GM19372 (cell line): Measurements from ENCODE around the gene KRT86.
"Not testable (repeated sequence)": the region's sequence is repeated elsewhere in the genome, so short reads cannot be mapped to it uniquely, and the experiment has no call there.

ENCODE experiments used
- ATAC-seq: cut with Tn5 transposase; IDR thresholded peaks from one replicate; pipeline ENCODE4 v1.9.1; 2021; ENCODE audit warnings: mild to moderate bottlenecking, low read depth, moderate library complexity; ENCODE audit not compliant: unreplicated experiment

Gene KRT86

DNA sequence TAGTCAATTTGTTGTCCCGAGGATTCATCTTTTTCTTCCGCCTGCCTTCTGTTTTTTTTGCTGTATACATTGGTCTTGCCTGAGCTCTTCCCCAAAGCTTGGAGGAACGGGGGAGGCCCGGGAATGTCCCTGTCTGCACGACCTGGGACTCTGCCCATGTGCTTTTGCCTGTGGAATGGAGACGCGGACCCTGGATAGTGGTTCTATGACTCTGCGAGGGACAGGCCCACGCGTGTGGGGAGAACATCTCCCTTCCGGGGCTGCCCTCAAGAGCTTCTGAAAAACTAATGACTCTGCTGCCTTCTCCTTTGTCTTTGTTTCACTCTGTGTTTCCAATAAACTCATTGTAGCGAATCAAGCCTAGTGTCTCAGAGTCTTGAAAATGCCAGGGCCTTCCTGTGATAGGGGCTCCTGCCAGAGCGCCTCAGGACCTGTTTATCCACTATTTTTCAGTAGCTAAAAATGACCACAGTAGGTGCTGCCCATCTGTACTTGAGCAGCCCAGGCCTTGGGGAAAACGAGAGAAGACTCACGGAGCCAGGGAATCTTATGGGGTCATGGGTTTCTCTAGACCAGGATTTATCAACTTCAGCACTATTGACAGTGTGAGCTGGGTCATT, 34.5 kb downstream of the KRT86 start:
- ATAC-seq = no peak

DNA sequence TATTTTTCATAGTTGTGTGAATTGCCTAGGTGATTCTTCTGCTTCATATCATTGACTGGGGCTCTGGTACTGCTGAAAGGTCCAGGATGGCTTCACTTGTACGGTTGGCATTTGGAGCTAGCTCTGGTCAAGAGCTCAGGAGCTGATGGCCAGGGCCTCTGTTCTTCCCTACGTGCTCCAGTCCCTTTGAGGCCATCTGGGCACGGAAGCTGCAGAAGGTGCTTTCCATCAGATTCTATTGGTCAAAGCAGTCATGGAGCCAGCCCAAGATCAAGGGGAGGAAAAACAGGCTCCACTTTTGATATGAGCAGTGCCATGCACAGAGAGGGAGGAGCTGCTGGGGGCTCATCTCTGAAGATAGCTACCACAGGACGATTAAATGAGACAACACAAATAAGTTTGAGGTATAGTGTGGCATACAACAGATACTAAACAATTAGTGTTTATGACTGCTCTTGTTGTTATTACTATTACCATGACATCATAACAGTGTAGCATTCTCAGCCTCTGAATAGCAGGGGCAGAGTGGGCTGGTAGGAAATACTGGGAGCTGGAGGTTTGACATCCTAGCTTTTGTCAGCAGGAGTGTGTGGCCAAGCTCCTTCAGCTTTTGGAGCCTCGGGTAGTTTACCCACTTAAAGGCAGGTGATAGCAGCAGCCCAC, 36.3 kb downstream of the KRT86 start:
- ATAC-seq = no peak

DNA sequence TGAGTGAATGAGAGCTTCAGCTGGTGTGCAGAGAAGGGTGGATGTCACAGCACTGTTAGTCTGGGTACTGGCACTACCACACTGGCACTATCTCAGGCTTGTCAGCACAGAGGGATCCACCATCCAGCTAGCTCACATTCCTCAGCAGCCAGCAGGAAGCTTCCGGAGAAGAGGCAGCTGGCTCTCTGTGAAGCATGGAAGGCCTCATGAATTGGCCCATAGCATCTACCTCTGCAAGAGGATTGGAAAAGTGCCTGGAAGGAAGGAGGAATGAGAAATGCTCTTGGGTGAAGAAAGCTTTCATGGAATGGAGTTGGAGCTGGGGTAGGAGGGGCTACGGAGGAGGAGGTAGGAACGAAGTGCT, 36.8 kb downstream of the KRT86 start:
- ATAC-seq = no peak

DNA sequence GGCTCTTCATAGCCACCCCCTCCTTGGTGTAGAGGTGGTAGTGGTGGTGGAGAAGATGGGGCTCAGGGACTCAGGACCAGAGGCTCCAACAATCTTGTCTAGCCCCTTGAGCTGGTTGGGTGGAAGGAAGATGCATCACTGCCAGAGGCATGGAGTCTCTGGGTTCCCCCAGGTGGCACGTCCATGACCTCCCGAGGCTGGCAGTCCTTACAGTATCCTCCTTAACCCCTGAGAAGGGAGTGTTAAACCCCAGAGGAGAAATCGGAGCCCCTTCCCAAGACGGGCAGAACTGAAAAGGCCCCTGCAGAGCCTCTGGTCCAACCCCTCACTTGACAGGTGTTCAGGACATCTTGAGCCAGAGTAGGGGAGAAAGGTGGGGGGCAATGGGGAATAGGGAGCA, 37.6 kb downstream of the KRT86 start:
- ATAC-seq = no peak

GRCh38 chr12:52313461-52313860, 39.0 kb downstream of the KRT86 start:
- ATAC-seq = no peak

DNA sequence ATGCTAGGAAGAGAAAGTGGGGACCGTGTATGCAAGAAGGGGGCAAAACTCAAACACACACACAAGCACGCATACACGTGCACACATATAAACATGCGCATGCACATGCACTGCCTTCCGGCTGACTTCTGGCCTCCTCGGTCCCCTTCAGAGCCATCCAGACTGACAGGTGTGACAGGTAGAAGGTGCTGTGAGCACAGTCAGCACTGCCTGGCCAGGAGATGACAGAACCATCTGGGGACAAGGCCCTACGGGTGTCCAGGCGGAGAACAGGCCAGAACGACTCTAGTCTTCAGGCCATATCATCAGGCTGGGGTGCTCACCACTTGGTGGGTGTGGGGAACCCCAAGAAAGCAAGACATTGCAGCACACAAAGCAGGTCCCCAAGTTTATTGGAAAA, 39.5 kb downstream of the KRT86 start:
- ATAC-seq = no peak

DNA sequence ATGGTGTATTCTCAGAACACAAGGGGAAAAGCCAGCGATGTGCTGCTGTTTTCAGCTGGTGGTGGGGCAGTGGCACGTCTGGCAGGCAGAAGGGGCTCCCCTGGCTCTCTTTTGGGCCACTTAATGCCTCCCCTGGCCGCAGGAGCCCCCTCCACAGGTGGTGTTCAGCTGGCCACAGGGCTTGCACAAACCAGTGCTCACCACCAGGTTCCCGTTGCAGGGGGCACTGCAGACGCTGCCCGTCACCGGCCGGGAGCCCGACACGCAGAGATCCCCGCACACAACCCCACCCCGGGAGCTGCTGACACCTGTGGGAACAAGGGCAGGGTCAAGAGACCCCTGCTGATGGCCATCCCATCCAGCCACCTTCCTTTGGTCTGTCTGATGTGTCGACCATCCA, 40.1 kb downstream of the KRT86 start:
- no peak for ATAC-seq

DNA sequence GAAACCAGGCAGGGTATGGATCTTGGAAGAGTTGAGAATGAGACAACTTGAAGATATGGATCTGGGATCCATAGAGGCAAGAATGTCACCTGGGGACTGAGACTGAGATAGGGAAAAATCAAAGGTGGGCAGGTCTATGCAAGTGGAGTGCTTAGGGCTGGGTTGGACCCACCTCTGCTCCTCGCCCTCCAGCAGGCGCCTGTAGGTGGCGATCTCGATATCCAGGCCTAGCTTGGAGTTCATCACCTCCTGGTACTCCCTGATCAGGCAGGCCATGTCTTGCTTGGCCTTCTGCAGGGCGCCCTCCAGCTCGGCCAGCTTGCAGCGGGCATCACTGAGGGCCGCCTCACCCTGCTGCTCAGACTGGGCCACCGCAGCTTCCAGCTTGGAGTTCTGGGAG, 41.3 kb downstream of the KRT86 start:
- not testable (repeated sequence) for ATAC-seq

- no peak for ATAC-seq
These were observed 41.8 kb downstream of the KRT86 start for GRCh38 chr12:52316290-52316689.

DNA sequence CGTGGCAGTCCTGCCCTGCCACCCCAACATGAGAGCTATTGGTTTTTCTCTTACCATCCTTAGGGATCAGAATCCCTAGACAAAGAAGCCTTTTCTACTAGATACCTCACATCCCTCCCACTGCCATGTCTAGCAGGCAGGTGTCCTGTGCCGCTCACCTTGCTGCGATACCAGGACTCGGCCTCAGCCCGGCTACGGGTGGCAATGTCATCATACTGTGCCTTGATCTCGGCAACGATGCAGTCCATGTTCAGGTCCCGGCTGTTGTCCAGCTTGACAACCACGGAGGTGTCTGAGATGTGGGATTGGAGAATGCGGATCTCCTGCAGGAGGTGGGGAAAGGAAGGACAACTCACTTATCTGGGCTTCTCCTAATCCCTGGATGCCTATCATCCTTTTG, 42.3 kb downstream of the KRT86 start:
- ATAC-seq = no peak

- ATAC-seq = no peak
These were observed 43.1 kb downstream of the KRT86 start for GRCh38 chr12:52317468-52318052.

GRCh38 chr12:52318241-52318990, 44.0 kb downstream of the KRT86 start:
- no peak for ATAC-seq

- no peak for ATAC-seq
These were observed 44.7 kb downstream of the KRT86 start for GRCh38 chr12:52319097-52319496.

DNA sequence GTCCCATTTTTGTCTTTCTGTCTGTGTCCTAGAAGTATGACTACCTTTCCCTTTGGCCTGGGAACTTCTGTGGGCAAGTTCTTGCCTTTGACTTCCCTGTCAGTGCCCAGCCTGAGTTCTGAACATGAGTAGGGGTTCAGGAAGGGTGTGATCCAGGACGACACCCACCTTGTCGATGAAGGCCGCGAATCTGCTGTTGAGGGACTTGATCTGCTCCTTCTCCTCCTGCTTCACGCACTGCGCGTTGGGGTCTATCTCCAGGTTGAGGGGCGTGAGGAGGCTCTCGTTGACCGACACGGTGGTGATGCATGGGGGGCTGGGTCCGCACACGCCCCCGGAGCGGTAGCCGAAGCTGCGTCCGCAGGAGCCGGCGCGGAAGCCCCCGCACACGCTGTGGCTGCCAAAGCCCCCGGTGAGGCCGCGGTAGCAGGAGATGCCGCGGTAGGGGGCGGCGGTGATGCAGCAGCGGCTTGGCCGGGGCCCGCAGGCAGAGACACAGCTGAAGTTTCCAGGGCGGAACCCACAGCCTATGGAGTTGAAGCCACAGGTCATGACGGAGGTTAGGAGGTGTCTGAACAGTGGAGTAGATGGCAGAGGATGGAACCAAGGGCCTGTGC, 46.4 kb downstream of the KRT86 start, which contains the start of gene KRT83:
TSS of gene KRT83 (minus strand) at position 615 of the 617 bp plus-strand sequence. CDS start at position 552, 63 bp downstream.
- ATAC-seq = no peak

DNA sequence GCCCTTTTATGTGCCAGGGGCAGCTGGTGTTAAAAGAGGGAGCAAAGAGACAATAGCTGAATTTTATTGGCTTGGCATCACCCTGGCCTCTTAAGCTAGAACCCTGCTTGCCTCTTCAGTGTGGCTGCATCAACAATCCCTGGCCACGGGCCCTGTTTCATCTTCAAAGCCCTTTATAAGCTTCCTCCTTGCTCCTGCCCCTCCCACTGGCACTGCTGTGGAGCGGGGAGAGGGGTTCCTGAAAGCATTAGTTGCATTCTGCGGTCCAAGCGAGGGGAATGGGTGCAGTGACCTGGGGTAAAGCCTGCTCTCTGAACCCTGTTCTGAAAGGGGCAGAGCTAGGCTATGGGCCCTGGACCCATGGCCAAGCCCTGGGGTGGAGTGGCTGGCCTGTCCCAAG, 47.0 kb downstream of the KRT86 start:
- ATAC-seq = no peak

DNA sequence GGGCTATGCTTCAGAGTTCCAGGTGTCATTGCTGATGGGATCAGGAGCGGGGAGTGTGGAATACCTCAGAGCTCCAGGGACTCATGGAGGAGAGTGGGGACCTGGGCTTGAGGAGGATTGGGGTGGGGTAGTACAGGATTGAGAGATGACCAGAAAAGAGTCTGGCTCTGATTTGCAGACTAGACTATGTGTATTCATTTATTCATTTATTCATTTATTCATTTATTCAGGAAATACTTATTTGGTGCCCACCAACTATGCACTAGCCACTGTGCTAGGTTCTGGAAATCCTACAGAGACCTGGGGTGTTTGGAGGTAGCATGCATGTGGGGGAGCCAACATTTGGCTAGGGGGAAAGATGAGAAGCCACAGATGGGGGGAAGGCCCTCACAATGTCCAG, 47.6 kb downstream of the KRT86 start:
- no peak for ATAC-seq

DNA sequence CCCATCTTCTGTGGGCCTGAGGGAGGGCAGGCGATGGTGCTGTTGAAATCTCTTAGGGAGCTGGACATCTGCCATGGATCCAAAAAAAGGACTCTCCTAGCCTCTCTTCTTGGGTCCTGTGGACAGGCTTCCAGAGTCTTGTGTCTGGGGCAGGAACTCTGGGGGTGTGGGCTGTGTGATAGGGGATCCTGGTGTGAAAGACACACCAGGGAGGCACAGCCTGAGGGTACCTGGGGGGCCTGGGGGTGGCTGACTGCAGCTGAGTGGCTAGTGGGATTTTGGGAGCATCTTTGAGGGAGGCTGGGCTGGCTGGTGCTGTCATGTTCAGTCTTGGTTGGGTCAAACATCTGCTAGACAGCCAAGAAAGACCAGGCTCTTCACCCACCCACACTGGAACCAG, 48.6 kb downstream of the KRT86 start:
- ATAC-seq = no peak

DNA sequence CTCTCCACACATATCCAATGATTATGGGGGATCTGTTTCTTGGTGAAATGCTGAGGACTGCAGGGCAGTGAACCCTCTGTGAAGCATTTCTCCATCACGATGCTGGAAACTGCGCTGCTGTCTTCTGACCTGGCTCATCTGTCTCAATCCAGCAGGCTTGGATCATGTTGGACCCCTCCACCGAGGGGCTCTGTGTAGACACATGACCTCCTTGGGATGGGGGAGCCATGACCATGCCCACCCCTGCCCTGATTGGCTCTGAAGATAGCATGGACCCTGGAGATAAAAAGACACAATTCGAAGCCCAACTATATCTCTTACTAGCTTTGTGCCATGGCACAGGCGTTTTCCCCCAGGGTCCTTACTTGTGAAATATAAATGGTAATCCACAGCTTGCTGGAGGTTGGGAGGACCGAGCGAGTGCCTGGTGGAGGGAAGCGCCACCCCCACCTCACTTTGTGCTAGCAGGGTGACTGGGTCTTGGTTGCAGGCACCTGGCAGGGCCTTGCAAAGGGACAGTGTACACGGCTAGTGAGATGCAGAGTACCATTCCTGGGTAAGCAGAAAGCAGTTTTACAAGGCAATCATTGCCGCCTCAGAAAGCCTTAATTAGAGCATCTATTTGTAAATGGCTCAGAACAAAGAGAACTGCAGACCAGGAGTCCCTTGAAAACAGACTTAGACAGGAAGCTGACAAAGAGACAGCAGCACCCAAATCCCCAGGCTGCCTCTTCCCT, 49.1 kb downstream of the KRT86 start:
- ATAC-seq = no peak

GRCh38 chr12:52324153-52324444, 49.7 kb downstream of the KRT86 start:
- ATAC-seq = no peak

- ATAC-seq = no peak
These were observed 52.8 kb downstream of the KRT86 start for GRCh38 chr12:52327052-52327829.
